Measurements from ENCODE around the gene SAA4.
A peak's percentile ranks its signal among the peaks of the same experiment; 100 is the strongest.
"Not testable (repeated sequence)": the region's sequence is repeated elsewhere in the genome, so short reads cannot be mapped to it uniquely, and the experiment has no call there.

The SAA4 gene

GRCh38 chr11:18236664-18237356 is at the start of gene SAA4:
SAA4 (minus strand) TSS chr11:18236802; CDS start chr11:18235926, 876 bp downstream.
- no peak for DNase-seq

GRCh38 chr11:18285841-18286240 is 49.2 kb upstream of the SAA4 start:
- DNase-seq, result no peak

GRCh38 chr11:18282626-18283025 is 46.0 kb upstream of the SAA4 start:
- no peak for DNase-seq

GRCh38 chr11:18280438-18281045 is 43.9 kb upstream of the SAA4 start:
- peak in 1 of 2 donors; percentile 5 for DNase-seq

- DNase-seq, result peak; percentile 4 to 45
Observed at GRCh38 chr11:18277565-18278271, 41.1 kb upstream of the SAA4 start.

- DNase-seq, result no peak
Observed at GRCh38 chr11:18271206-18271605, 34.6 kb upstream of the SAA4 start.

GRCh38 chr11:18270102-18270501 is 33.5 kb upstream of the SAA4 start:
- DNase-seq, result no peak

- not testable (repeated sequence) for DNase-seq
Observed at GRCh38 chr11:18269252-18269651, 32.6 kb upstream of the SAA4 start.

- DNase-seq, result peak in 1 of 2 donors; percentile 13
Observed at GRCh38 chr11:18267335-18268133, 30.9 kb upstream of the SAA4 start.

- no peak for DNase-seq
Observed at GRCh38 chr11:18265949-18266348, 29.3 kb upstream of the SAA4 start, which contains the start of gene SAA1. SAA1 (plus strand) TSS chr11:18266264; CDS start chr11:18266888, 624 bp downstream.

GRCh38 chr11:18264677-18265555 is 28.3 kb upstream of the SAA4 start:
- no peak for DNase-seq

GRCh38 chr11:18264035-18264434 is 27.4 kb upstream of the SAA4 start:
- DNase-seq, result no peak

GRCh38 chr11:18262681-18263350 is 26.2 kb upstream of the SAA4 start:
- not testable (repeated sequence) for DNase-seq

GRCh38 chr11:18261721-18262120 is 25.1 kb upstream of the SAA4 start:
- DNase-seq, result no peak

- no peak for DNase-seq
Observed at GRCh38 chr11:18259259-18259658, 22.7 kb upstream of the SAA4 start.

- DNase-seq, result no peak
Observed at GRCh38 chr11:18254781-18255361, 18.3 kb upstream of the SAA4 start.

GRCh38 chr11:18253778-18254338 is 17.3 kb upstream of the SAA4 start:
- no peak for DNase-seq

GRCh38 chr11:18253233-18253632 is 16.6 kb upstream of the SAA4 start:
- no peak for DNase-seq

- DNase-seq, result no peak
Observed at GRCh38 chr11:18248561-18248960, 12.0 kb upstream of the SAA4 start, which contains the start of gene SAA2. SAA2 (minus strand) TSS chr11:18248668; CDS start chr11:18248011, 657 bp downstream.

GRCh38 chr11:18247191-18247581 is 10.6 kb upstream of the SAA4 start:
- not testable (repeated sequence) for DNase-seq

Measured in CD4-positive, alpha-beta T cell treated with Interleukin-1 beta for 1 hour (primary cell).